HG02970 (cell line): ENCODE data around the gene RFX8.
"Not testable (repeated sequence)": the region's sequence is repeated elsewhere in the genome, so short reads cannot be mapped to it uniquely, and the experiment has no call there.

Experiments used
- ATAC-seq: cut with Tn5 transposase; IDR thresholded peaks from one replicate; pipeline ENCODE4 v1.9.1; 2021; ENCODE audit warnings: mild to moderate bottlenecking, moderate library complexity, moderate number of reproducible peaks; ENCODE audit not compliant: unreplicated experiment, low FRiP score

The RFX8 gene

GRCh38 chr2:101486994-101487393, 12.1 kb upstream of the RFX8 start:
- ATAC-seq: no peak

DNA sequence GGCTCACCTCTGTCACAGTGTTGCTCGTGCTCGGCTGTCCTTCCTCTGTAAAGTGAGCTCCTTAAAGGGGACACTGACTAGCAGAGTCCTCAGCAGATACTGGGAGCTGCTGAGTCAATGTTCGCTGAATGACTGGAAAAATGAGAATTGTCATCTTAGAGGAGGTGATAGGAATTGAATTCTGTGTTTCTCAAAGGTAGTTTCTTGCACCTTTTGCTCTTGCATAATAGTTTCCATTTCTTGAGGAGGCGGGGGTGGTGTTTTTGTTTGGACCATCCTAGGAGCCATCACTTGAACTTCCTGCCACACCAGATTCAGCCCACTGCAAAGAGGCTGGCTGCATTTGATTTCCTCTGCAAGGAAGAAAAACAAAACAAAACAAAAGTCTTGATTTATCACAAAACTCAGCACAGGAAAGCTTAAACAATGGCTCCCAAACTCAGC, 11.4 kb upstream of the RFX8 start:
- ATAC-seq: no peak

GRCh38 chr2:101485856-101486255, 10.9 kb upstream of the RFX8 start:
- ATAC-seq: no peak

DNA sequence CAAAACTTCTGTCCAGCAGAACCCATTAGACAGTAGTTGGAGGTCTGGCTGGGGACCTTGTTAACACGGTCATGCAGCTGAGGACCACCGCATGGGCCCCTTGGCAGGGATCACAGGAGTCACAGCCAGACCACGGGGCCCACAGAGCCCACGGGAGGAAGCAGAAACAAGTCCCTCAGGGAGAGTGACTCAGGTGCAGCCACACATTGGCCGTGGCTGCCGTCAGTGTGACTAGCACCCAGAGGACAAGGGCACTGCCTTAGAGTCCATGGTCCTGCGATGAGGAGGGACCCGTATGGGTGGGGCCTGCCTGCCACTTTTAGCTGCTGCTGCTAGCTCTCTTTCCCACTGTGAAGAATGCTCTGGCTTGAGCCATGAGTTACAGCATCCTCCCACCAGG, 5.9 kb upstream of the RFX8 start:
- no peak for ATAC-seq

- no peak for ATAC-seq
Measured at GRCh38 chr2:101479810-101480209, 4.9 kb upstream of the RFX8 start.

GRCh38 chr2:101479328-101479727, 4.4 kb upstream of the RFX8 start:
- no peak for ATAC-seq

- ATAC-seq: no peak
Measured at GRCh38 chr2:101478181-101479001, 3.5 kb upstream of the RFX8 start.

DNA sequence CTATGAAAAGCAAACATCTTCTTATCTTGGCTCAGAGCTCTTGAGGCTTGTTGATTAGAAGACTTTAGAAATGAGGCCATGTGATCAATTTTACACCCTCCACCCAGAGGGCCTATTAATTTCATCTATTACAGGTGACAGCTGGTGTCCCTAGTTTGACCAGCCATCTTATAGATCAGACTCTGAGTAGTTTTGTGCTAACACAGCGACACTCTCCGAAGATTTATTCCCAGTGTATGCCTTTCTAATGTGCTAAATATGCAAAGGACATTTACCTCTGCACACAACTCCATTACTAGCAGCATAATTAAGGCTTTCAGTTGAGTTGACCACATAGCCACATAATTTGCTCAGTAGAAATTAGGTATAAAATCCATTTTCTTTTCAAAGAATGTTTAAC, 2.6 kb upstream of the RFX8 start:
- ATAC-seq: no peak

DNA sequence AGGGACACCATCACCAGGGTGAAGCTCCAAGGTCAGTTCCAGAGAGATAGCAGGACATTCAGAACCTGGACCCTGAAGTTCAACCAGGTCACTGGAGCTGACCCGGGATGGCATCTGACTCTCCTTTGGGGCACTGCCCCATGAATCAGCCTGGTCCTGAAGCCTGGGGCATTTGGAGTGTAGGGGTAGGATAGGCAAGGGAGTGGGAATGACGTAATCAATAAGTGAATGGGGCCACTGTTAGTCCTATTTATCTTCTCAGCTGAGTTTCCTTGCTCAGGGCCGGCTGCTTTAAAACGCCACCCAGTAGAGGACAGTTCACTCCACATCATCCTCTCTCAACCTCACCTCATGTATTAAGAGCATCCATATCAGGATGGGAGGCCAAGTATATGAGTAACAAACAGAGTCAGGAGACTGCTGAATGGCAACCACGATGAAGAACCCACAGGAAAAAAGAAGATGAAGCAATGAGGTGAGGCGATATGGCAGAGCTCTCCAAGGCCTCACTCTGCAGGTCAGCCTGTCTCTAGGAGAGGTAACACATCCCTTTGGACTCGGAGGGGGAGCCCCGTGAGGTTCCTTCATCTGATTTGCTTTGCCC, 1.8 kb upstream of the RFX8 start:
- ATAC-seq: no peak

DNA sequence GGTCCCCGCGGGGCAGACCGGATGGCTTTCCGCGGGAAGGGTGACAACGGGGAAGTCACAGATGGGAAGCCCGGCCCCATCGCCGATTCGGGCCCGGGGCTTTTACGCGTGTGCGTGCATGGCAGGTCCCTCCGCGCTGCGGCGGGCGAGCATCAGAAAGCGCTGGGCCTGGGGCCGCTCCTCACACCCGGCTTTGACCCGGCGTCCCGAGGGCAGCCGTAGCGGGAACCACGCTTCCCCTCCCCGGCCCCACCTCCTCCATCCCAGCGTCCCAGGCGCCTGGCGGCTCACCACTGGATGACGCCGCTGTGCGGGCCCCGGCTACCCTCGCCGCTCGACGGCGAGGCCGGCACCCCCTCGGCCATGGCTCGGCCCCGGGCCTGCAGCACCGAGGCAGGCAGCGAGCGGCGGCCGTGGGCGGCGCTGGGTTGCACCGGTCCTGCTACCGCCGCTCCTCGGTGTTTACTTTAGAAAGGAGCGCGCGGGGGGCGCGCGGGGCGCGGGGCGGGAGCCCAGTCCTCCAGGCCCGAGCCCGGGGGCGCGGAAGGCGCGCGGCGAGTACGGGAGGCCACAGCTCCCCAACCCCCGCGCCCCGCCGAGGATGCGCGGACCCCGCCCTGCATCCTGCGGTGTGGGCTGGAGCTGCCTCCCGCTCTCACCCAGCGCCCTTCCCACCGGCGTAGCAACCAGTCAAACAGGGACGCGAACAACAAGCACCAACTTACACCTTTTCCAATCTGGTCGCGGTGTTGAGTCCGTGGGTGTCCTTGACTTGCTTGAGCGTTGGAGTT, 806 bp downstream of the RFX8 start:
- no peak for ATAC-seq

DNA sequence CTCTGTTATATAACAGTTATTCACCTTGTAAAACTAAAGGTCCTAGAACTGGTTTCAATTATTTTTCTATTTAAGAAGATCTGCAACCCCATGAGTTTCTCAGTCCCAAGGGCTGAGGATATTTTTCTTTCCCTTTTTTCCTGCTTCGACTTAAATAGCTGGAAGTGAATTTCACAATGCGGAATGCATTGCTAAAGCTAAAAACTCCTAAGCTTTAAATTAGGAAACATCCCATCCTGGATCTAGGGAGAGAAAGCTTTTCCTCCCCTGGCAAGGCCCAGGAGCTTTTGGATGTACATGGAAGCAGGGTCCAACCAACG, 1.4 kb downstream of the RFX8 start:
- ATAC-seq: no peak

DNA sequence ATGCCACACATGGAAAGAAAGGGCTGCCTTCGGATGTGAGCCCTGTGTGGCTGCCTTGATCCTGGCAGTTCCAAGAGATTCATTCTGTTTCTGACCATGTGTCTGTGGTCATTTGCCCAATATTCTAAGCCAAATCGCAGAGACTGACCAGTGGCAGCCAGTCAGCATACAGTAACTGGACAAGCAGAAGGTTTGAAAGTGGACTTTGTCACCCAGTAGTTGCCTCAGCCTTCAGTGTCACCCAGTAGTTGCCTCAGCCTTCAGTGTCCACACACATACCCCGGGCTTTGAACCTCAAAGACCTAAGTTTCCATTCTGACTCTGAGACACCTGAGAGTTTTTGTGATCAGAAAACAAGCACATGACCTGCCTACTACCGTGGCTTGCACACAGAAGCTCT, 5.0 kb downstream of the RFX8 start:
- no peak for ATAC-seq

DNA sequence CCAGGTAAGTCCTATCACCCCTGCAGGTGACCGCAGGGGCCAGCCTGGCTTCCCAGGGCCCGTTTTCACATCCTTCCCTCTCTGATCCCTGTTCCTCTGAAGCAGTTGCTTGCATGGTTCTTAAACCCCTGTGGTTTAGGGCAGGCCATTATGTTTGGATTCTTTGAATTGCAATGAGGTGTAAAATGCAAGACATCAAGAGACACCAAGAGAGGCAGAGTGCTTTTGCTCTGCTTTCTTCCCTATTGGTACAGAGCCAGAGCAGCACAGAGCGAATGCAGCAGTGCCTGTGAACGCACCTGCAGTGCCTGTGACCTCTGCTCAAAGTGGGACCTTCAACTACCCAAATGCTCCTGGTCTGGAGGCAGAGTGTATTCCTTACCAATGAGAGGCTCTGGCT, 7.6 kb downstream of the RFX8 start:
- ATAC-seq: no peak

DNA sequence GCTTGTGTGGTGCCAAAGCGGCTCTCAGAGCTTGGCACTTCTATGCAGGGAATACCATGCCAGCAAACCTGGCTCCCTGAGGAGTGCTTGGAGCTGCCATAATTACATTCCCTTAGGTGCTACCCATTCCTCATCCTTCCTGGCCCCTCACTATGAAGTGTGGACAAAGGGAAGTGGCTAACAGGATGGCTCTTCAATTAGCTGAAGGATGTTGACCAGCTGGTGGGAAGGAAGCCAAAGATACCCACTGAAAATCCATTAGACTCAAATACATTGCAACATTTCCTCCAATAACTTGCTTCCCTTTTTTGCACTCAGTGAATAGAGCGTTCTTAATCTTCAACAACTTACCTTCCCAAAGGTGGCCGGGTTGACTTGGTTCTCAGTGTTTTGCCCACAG, 8.5 kb downstream of the RFX8 start:
- no peak for ATAC-seq

DNA sequence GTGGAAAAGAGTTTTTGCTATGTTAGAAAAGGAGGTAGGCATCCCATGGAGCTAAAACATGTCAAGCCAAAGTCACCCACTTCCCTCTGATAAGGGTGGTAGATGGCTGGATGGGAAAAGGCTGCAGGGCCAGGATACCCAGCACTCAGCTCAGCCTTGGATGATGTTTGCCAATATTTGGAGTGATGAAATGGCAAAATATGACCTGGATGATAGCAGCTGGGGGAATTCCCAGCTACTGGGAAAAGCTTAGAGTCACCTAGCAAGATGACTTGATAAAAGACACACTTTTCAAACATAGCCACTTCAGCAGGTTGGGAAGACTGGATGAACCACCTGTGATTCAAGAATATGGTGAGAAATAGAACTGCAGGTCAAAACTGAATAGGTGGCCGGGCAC, 10.1 kb downstream of the RFX8 start:
- ATAC-seq: no peak

GRCh38 chr2:101463911-101464641, 10.8 kb downstream of the RFX8 start:
- ATAC-seq: no peak

GRCh38 chr2:101463421-101463820, 11.5 kb downstream of the RFX8 start:
- no peak for ATAC-seq

GRCh38 chr2:101461381-101461780, 13.5 kb downstream of the RFX8 start:
- no peak for ATAC-seq

DNA sequence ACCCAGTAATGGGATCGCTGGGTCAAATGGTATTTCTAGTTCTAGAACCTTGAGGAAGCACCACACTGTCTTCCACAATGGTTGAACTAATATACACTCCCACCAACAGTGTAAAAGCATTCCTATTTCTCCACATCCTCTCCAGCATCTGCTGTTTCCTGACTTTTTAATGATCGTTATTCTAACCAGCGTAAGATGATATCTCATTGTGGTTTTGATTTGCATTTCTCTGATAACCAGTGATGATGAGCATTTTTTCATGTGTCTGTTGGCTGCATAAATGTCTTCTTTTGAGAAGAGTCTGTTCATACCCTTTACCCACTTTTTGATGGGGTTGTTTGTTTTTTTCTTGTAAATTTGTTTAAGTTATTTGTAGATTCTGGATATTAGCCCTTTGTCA, 20.5 kb downstream of the RFX8 start:
- not testable (repeated sequence) for ATAC-seq

- no peak for ATAC-seq
Measured at GRCh38 chr2:101450965-101451364, 23.9 kb downstream of the RFX8 start.

GRCh38 chr2:101446869-101447268, 28.0 kb downstream of the RFX8 start:
- ATAC-seq: no peak
